ENCODE results near the gene UBE2L5.

- TF ChIP-seq ZNF70 (CRISPR knock-in tag; IDR thresholded peaks at IDR 0.05) (no peak), ZFP3 (CRISPR knock-in tag; IDR thresholded peaks at IDR 0.05) (no peak), GLIS3 (CRISPR knock-in tag; IDR thresholded peaks at IDR 0.05) (no peak), POU6F1 (CRISPR knock-in tag; IDR thresholded peaks at IDR 0.05; ENCODE audit: borderline replicate concordance, low read depth) (no peak), CREB5 (CRISPR knock-in tag; IDR thresholded peaks at IDR 0.05; ENCODE audit: low read depth) (no peak), TOX (CRISPR knock-in tag; IDR thresholded peaks at IDR 0.05; ENCODE audit: borderline replicate concordance) (no peak), OSR1 (CRISPR knock-in tag; IDR thresholded peaks at IDR 0.05) (no peak), ARNTL (CRISPR knock-in tag; IDR thresholded peaks at IDR 0.05; ENCODE audit: borderline replicate concordance, low read depth) (no peak), ZNF565 (CRISPR knock-in tag; conservative IDR thresholded peaks at IDR 0.05; ENCODE audit: low read depth) (no peak)
Measured at GRCh38 chr13:30454991-30455390, 32.7 kb downstream of the UBE2L5 start.
